ENCODE results near the gene NCKAP1. TPM values are rescaled to one million over a fixed set of nuclear protein-coding genes. Genes with fewer than 3 reads are reported as not detected.

Gene NCKAP1
- total RNA-seq, 2 donors from 2014 or later, result 81.7 to 116 TPM

DNA sequence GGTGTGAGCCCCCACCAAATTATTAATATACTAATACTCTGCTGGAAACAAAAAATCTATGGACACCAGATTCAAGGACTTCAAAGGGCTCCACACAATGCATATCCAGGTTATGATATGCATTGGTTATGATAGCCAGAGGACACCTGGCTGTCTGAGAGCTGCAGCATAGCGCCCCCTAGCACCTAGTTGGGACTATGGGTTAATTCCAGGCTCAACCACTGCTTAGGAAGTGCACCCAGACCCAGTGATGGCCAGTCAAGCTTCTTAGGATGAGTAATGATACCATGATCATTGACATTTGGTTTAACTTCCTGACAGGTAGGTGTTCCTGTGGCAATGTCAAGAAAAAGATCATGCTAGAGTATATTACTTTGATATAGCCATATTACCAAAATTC, 168.0 kb downstream of the NCKAP1 start:
- no peak overlapping the region for H3K4me3 ChIP-seq
- no peaks in the 10 kb centered on the region for H3K4me1 ChIP-seq (replicated peaks)
- H3K27me3 ChIP-seq (replicated peaks; ENCODE audit: insufficient read depth), result no peaks in the 10 kb centered on the region
- no peak for TF ChIP-seq POLR2AphosphoS5 (IDR thresholded peaks at IDR 0.05)
- TF ChIP-seq, protein P1, sequence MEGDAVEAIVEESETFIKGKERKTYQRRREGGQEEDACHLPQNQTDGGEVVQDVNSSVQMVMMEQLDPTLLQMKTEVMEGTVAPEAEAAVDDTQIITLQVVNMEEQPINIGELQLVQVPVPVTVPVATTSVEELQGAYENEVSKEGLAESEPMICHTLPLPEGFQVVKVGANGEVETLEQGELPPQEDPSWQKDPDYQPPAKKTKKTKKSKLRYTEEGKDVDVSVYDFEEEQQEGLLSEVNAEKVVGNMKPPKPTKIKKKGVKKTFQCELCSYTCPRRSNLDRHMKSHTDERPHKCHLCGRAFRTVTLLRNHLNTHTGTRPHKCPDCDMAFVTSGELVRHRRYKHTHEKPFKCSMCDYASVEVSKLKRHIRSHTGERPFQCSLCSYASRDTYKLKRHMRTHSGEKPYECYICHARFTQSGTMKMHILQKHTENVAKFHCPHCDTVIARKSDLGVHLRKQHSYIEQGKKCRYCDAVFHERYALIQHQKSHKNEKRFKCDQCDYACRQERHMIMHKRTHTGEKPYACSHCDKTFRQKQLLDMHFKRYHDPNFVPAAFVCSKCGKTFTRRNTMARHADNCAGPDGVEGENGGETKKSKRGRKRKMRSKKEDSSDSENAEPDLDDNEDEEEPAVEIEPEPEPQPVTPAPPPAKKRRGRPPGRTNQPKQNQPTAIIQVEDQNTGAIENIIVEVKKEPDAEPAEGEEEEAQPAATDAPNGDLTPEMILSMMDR (IDR thresholded peaks at IDR 0.05), result peak in 1 of 4 experiments; percentile 7
- TF ChIP-seq POLR2A (IDR thresholded peaks at IDR 0.05), result no peak
- H3K27ac ChIP-seq, result no peak overlapping the region
- 8% methylated on average over 1 of the region's 1 CpG for WGBS
- intact Hi-C loops (cut with DNase I), result no loop called here
- no peak for DNase-seq (ENCODE audit: low spot score)
- H3K9me3 ChIP-seq, result no peaks in the 10 kb centered on the region
- H3K36me3 ChIP-seq, result no peaks in the 10 kb centered on the region

DNA sequence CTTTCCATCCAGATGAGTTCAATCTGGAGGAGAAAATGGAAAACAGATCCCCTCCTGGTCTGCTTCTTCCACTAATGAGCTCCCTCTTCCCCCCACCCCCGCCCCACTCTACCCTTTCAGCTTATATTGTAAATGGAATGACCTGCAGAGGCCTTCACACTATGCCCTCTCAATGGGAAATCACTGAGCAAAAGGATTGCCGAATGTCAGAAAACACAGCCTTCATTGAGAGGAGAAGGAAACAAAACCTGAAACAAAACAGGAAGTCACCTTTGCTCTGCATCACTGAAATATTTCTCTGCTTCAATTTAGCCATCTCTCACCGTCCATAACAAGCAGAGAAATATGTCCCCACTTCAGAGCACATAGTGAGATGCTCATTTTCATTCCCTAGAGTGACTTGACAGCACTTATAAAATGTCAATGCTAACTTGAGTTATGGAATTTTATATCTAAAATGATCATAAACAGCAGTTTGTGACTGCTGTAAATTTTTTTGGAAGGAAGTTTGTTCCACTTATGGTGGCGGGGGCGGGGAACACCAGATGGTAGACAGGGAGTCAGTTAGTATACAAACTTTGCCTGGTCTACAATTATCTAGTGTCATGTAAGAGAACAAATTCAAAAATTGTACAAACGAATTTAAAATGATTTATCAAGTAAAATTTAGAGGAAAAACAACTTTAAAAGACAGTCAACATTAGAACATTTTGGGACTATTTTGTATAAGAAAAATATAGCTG, 170.0 kb downstream of the NCKAP1 start:
- Histone ChIP-seq H3K27me3 (replicated peaks; ENCODE audit: insufficient read depth) (no peaks in the 10 kb centered on the region), H3K36me3 (no peaks in the 10 kb centered on the region), H3K9me3 (no peaks in the 10 kb centered on the region), H3K4me1 (replicated peaks) (no peaks in the 10 kb centered on the region), H3K4me3 (no peak overlapping the region), H3K27ac (no peak overlapping the region)
- DNase-seq (ENCODE audit: low spot score), result no peak
- intact Hi-C loops (cut with DNase I), result no loop called here
- 86% methylated on average over 6 of the region's 6 CpGs for WGBS
- TF ChIP-seq POLR2A (IDR thresholded peaks at IDR 0.05), result no peak
- TF ChIP-seq POLR2AphosphoS5 (IDR thresholded peaks at IDR 0.05), result no peak
- TF ChIP-seq, protein P1 (IDR thresholded peaks at IDR 0.05), result no peak

DNA sequence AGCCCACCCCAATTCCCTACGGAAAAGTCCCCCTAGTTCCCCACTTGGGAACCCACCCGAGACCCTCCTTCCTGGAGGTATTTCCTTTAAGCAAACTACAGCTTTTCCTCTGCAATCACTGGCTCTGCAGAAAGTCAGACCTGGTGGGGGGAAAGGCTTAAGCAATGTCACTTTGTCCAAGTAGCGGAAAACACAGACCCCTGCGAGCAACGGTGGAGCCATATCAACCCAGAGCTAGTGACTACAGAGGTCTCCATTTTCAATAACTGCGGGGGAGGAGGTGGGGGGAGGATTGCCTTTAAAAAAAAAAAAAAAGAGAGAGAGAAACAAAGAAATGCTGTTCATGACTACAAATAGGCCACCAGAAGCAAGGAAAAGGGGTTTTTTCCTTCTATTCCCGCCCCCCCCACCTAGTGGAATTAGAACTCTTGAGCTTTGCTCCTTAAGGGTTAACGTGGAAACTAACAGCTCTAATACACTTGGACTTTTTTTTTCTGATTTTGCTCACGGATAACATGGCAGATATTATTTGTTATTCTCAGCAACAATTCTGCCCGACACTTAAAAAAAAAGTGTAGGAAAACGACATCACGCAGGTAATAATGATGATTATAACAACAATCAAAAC, 170.7 kb downstream of the NCKAP1 start:
- H3K4me1 ChIP-seq (replicated peaks), result no peaks in the 10 kb centered on the region
- H3K9me3 ChIP-seq, result no peaks in the 10 kb centered on the region
- H3K4me3 ChIP-seq, result peak overlapping the region; percentile 23 to 34
- no peaks in the 10 kb centered on the region for H3K27me3 ChIP-seq (replicated peaks; ENCODE audit: insufficient read depth)
- no peaks in the 10 kb centered on the region for H3K36me3 ChIP-seq
- H3K27ac ChIP-seq, result no peak overlapping the region
- intact Hi-C loops (cut with DNase I), result no loop called here
- 51% methylated on average over 12 of the region's 12 CpGs for WGBS
- TF ChIP-seq POLR2A (IDR thresholded peaks at IDR 0.05) (no peak), POLR2AphosphoS5 (IDR thresholded peaks at IDR 0.05) (no peak)
- TF ChIP-seq, protein P1 (IDR thresholded peaks at IDR 0.05), result no peak
- DNase-seq (ENCODE audit: low spot score), result no peak

DNA sequence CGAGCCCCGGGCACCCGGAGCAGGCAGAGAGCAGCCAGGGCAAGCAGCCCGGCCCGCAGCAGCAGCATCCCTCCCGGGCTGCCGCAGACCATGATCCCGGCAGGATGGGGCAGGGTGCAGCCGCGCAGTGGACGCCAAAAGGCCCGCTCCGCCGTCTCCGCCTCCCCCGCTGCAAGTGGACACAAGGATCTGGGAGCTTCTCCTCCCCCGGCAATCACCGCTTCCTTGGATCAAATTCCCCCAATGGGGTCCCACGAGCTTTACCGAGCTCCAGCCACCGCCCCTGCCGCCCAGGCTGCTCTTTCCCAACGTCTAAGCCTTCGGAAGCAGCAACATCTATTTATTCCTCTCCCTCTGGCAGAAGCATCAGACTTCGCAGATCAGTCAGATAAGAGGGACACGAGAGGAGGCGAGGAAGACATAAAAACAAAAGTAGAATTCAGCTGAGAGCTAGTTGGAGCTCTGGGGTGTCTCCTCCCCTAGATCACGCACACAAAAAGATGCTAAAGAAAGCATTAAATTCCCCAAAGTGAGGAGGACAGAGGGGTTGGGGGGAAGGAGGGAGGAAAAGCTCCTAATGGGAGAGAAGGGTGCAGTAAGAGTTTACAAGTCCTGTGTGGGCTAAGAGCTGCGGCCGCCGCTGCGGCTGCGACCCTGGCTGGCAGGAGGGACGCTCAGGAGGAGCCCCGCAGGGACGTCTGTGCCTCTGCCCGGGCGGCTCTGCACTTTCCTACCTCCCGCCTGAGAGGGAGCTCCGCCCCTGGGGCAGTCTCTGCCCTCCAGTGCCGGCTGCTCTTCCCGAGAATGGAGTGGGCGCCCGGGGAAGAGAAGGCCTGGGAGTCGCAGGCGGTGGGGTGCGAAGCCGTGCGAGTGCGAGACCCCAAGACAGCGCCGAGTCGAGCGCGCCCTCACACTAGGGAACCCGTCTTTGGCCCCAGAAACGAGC, 171.5 kb downstream of the NCKAP1 start, which contains the start of gene FRZB:
Gene FRZB (minus strand): TSS at position 177 of the 946 bp plus-strand sequence. CDS start 85 bp downstream, at position 92.
- peak; percentile 17 for DNase-seq (ENCODE audit: low spot score)
- H3K9me3 ChIP-seq, result no peaks in the 10 kb centered on the region
- under 1% methylated on average over 57 of the region's 57 CpGs for WGBS
- no peaks in the 10 kb centered on the region for H3K27me3 ChIP-seq (replicated peaks; ENCODE audit: insufficient read depth)
- H3K4me3 ChIP-seq, result peak within 1 kb of the TSS; percentile 23 to 34
- H3K36me3 ChIP-seq, result no peaks in the 10 kb centered on the region
- intact Hi-C loops (cut with DNase I), result no loop called here
- no peaks in the 10 kb centered on the region for H3K4me1 ChIP-seq (replicated peaks)
- peak within 1 kb of the TSS in 1 of 2 donors; percentile 49 for H3K27ac ChIP-seq
- TF ChIP-seq, protein P1 (IDR thresholded peaks at IDR 0.05), result no peak
- peak; percentile 8 for TF ChIP-seq POLR2AphosphoS5 (IDR thresholded peaks at IDR 0.05)
